Right hindlimb (tissue), 1 donor: Measurements from ENCODE around the gene PCGF3.
A peak's percentile ranks its signal among the peaks of the same experiment; 100 is the strongest.
"Not testable (repeated sequence)": the region's sequence is repeated elsewhere in the genome, so short reads cannot be mapped to it uniquely, and the experiment has no call there.

Experiments used
- DNase-seq: peaks from one replicate; pipeline ENCODE4 v3.0.0-alpha.2; 2018

PCGF3 gene

DNA sequence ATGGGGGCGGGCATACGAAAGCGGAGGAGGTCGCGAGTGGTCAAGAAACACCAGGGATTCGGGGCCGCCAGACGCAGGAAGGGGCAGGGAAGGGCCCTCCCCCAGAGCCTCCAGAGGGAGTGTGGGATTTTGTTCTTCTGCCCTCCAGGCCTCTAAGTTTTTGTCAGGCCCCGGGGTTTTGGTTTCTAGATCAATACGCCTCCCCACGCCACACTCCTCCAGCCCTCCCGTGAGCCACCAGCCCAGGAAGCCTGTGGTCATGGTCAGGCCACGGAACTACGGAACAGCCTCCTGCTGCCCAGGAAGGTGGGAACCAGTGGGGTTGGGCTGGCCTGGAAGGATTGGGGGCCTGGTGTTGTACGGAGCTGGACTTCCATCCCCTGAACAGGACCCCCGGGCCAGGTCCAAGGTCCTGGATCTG, 81.9 kb downstream of the PCGF3 start:
- no peak for DNase-seq

DNA sequence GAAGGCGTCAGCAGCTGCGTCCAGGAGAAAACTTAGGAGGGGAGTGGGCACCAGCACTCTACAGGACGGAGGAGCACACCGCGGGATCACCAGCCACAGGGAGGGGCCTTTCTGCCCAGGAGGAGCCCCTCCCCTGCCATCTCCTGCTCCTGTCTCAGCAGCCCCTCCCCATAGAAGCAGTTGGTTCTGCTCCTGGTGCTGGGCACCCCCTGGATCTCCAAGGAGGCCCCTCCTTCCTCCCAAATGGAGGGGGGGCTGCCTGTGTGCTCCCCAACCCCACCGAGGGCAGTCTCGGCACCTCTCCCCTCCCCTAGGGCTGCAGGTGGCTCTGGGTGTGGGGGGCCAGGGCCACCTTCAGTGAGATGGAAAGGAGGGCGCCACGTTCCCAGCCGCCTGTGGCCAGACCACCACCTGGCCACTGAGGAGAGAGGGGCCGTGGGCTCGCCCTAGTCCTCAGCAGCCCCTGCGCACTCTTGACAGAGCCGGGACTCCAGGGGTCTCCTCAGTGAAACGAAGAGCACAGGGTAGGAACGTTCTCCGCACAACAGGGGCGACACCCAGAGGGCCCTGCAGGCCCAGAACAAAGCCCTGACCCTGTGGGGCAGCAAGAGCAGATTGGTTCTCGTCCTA, 82.5 kb downstream of the PCGF3 start:
- DNase-seq = no peak

DNA sequence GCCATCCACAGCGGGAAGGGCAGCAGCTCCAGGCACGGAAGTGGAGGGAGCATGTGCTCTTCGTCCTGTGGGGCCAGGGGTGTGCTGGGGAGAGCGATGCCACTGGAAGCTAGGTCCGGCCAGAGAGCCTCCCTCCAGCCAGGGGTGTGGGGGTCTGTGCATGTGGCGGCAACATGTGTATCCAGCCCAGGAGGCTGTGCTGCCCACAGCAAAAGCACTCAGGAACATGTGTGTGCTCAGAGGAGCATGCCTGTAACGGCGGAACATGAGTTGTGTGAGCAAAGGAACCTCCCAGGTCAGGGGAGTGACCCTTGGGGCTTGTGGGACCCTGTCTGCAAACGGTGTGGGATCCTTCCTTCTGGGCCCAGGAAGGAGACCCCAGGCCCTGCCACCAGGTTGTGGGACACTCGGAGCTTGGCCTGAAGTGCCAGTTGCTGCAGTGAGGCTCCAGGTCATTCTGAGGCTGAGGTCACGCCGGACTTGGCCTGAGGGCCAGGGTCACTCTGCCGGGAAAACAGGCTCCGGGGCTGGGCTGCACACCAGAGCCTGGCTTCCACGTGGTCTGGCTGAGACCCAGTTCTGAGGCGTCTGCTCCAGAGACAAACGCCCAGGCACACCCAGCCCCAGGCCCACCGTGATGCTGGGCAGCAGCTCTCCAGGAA, 83.1 kb downstream of the PCGF3 start:
- no peak for DNase-seq

DNA sequence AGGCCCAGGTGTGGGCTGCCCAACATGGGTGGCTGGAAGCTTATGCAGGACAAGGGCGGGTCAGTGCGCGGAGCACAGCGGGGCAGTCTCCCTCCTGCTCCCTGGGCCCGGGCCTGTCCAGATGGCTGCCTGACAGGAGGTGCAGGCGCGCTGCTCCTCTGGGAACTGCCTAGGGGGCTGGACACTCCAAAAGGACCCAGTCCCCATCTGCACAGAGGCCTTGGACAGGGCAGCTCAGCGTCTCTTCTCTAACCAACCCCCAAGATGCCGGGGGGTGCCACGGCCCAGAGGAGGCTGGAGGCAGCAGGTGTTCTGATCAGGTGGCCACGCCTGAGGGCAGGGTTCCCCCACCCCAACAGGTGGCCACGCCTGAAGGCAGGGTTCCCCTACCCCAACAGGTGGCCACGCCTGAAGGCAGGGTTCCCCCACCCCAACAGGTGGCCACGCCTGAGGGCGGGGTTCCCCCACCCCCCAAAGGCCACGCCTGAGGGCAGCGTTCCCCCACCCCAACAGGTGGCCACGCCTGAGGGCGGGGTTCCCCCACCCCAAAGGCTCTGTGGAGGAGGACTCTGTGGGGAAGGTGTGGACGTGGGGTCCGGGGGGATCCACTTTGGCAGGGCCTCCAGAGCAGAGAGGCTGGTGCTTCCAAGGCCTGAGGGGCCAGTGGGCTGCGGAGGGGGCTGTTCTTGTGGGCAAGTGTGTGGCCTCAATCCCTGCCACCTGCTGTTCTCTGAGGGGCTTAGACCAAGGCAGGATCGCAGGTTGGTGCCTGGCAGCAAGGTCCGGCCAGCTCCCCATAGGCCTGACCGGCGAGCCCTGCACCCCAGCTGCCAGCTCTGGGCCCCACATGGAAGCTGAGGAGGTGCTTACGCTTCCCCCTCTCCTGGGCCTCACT, 84.2 kb downstream of the PCGF3 start:
- no peak for DNase-seq

DNA sequence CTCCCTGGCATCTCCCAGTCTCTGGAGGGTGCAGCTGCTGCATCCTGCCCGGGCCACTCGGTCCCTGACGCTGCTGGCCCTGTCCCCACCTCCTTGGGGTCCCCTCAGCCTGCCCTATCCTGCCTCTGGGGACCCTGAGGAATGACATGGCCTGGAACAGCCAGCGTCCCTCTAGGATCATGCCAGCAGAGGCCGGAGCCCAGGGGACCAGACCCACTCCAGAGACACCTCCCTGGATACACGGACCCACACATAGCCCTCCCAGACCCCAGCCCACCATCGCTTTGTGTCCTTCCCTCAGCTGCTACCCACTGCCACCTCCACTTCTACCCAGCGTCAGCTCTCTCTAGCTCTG, 84.8 kb downstream of the PCGF3 start:
- no peak for DNase-seq

DNA sequence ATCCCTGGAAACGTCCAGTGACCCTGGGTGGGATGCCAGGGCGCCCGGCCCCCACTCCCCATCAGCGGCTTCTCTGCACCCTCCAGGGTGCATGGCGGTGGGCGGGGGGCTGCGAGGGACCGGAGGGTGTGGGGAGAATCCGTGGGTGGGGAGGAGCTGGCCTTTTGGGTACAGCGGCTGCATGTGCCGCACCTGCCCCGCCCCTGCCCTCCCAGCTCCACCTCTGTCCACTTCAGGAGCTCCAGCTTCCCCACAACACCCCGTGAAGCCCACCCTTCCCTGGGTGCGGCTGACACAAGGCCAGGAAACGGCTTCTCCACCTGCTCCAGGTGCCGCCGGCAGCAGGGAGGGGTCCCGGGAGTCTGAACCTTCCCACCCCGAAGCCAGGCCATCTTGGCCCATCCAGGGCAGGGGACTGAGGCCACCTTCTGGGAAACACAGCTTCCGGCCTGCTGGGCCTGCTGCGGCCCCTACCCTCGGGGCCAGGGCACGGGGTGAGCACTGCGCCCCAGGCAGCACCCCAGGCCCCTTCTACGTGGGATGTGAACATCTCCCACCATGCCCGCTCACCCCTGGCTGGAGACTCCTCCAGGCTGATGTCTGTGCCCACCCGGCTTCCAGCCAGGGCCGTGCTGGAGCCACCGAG, 85.7 kb downstream of the PCGF3 start:
- no peak for DNase-seq

DNA sequence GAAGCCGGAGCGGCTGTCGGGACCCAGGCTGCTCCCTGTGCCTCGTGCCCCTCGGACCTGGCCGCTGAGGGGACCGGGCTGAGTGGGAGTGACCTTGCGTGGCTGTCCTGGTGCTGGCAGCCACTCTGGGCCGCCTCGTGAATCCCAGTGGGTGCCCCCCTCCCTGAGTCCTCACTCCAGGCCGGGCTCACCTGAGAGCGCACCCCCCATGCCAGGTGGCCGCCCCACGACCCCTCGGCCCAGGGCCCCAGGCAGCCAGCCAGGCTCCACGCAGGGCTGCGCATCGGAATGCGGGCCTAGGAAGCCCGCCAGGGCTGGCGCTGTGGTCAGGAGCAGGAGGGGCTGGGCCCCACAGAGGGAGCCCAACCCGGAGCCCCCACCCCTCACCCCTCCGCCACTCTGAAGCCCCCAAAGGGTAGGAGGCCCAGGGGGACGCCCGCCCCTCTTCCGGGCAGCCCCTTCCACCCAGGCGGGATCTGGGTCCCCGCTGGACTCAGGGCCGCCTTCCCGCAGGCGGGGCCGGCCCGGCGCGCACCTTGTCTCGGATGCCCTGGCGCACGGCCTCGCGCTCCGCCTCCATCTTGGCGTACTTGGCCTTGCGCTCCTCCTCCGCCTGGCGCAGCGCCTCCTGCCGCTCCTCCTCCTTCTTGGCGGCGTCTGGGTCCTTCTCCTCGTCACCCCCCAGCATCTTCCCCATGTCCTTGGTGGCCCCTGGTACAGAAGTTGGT, 86.4 kb downstream of the PCGF3 start:
- DNase-seq = peak; percentile 73

DNA sequence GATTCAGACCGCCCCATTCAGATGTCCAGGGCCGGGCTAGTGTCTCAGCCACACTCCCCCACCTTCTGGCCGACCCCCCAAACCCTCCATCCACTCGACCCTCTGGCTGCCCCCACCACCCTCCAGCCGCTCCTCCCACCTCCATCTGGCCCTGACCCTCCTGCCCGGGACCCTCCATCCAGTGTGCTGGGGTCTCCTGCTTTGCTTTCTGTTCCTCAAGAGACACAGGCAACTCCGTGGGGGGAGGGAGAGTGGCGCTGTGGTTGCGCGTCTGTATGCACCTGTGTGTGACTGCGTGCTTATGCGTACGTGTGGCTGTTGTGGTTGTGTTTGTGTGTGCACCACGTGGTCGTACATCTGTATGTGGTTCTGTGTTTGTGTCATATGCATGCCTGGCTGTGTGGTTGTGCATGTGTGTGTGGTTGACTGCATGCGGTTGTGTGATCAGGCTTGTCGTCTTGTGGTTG, 87.0 kb downstream of the PCGF3 start:
- no peak for DNase-seq

DNA sequence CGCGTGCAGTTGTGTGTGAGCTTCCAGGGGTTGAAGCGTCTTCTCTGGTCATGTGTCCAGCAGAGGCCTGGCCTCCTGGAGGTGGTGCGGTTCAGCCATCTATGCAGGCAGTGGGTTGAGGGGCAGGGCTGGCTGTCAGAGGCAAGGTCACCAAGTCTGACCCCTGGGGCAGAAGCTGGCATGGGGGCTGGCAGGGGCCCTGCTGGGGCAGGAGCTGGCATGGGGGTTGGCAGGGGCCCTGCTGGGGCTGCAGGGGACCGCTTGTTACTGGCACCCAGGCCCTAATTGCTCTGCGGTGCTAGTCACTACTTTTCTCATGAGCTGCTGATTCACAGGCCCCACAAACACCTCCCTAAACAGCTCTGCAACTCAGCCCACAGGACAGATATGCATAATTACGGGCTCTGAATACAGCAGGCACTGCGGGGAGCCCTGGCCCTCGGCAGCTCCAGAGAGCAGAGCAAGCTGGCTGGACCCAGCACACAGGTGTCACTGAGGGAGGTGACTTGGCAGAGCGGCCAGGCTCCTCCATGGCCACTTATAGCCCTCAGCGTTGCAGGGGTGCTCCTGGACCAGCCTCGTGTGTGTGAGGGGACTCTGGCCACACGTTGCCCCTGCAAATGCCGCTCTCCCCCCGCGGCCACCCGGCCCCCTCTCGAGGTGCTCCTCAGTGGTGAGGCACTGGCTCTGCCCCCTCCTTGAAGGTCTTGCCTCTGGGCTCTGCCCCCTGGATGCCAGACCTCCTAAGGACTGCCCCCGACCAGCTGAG, 87.6 kb downstream of the PCGF3 start:
- DNase-seq = no peak

DNA sequence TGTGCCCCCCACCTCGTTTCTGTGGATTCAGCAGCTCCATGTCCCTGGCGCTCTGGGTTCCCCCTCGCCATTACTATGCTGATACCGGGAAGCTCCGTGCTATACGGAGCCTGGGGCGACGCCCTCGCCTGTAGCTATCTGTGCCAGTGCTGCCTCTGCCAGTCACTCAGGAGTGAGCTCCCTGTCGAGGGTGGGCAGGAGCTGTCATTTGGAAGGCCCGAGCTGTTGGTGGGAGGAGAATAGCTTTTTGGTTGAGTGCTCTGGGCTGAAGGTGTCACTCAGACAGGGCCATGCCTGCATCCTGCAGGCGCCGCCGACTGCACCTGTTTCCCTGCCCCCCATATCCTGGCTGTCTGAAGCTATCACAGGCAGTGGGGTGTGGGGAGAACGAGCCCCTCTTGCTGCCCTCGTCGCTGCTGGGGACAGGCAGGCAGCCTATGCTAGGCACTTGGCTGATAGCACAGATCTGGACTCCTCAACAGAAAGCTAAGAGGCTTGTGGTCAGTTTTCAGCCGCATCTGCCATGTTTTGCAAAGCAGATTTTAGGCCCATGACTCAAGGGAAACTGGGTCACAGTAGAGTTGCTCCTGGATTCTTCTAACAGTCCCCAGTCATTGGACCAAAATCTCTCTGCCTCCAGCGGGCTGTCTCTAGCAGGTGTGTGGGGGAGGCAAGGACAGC, 88.4 kb downstream of the PCGF3 start:
- DNase-seq = no peak

DNA sequence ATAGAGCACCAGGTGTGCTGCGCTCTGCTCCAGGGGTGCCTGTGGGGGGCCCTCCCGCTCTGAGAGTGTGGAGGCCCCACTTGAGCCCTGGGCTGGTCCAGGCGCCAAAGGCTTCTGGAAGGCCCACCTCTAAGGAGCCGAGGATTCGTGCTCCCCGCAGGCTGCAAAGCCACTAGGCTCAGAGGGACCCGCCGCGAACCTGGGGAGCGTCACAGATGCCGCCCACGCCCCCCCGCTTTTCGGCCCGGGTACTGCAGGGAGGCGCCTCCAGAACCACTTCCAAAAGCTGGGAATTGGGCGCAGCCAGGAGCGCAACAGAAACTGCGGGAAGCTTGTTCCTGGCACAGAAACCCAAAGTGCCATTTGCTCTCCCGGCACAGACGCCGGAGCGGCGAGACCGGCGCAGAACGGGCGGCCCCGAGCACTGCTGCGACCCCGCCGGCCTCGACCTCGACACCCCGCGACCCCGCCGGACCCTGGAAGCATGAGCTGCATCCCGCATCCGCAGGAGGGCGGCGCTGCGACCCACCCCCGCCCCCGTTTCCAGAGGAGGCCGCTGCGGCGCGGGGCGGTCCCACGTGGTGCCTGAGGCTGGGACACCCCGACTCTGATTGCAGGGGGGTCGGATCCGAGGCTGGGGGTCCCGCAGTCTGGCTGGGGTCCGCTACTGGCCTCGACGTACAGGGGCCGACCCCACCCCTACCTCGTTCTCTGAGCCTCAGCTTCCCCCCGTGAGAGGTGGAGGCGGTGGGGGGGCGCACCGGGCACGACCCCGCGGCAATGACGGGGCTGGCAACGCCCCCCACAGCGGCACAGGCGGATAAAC, 89.5 kb downstream of the PCGF3 start:
- no peak for DNase-seq

DNA sequence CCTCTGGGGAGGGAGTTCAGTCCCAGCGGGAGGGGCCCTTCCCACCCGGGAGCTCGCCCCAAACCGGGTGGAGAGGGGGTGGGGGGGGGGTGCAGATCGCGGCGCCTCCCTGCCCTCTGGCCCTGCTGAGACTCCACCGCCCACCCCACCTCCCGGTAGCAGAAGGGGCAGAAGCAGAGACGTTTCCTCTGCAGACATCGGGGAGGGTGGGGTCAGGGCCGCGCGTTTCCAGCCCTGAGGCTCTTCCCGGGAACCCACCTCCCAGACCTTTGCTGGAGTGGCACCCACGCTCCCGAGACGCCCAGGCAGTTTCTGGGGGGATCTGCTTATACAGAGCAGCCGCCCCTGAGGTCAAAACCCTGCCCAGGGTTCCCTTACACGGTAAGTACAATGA, 90.1 kb downstream of the PCGF3 start:
- no peak for DNase-seq

DNA sequence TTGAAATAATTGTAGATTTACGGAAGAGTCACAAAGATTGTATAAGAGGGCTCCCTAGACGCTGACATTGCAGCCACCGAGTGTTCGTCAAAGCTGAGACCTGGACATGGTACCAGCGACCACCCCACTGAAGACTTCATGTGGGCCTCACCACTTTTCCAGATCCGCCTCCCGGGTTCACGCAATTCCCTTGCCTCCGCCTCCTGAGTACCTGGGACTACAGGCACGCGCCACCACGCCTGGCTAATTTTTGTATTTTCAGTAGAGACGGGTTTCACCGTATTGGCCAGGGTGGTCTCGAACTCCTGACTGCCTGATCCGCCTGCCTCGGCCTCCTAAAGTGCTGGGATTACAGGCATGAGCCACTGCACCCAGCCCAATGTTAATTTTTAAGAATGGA, 90.6 kb downstream of the PCGF3 start:
- no peak for DNase-seq

DNA sequence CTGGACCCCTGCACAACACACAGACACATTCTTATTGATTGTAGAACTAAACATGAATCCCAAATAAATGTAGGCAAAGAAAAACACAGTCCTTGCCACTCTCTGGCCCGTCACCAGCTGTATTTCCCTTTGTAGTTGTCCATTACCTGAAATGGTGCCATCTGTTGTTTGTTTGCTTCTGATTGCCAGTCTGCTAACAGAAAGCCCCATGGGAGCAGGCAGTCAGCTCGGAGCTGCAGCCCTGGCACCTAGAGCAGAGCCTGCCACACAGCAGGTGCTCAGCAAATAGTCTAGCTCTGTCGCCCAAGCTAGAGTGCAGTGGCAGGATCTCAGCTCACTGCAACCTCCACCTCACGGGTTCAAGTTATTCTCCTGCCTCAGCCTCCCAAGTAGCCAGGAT, 91.4 kb downstream of the PCGF3 start:
- no peak for DNase-seq

DNA sequence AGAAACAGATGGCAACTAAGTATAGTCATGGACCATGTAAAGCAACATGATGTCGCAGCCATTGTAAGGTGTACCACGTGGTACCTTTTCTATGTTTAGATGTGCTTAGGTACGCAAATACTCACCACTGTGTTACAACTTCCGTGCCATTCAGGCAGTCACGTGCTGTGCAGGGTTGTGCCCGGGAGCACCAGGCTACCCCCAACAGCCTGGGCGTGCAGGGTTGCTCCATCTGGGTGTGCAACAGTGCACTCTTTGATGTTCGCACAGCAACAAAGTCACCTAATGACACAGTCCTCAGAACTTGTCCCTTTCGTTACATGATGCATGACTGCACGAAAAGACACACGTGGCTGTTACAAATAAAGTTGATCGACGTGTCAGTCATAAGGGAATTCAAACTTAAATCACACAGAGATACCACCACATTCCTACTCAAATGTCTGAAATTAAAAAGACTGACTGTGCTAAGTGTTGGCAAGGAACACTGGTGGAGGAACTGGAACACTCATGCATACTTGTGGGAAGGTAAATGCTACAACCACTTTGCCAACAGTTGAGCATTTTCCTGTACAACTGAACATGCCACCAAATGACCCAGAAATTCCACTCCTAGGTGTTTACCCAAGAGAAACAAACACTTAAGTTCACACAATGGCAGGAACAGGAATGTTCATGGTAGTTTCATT, 95.9 kb downstream of the PCGF3 start:
- DNase-seq = no peak

DNA sequence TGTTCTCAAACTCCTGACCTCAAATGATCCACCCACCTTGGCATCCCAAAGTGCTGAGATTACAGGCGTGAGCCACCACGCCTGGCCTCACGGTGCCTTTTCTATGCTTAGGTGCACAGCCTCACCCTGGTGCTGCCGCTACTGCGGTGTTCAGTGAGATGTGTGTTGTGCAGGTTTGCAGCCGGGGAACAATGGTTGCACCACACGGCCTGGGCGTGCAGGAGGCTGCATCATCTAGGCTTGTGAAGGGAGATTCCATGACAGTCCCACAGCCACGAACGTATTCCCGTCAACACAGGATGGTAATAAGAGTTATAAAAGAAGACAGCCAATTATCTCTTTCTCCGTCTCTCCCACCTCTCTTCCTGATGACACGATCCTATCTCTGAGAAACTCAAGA, 98.3 kb downstream of the PCGF3 start:
- no peak for DNase-seq

DNA sequence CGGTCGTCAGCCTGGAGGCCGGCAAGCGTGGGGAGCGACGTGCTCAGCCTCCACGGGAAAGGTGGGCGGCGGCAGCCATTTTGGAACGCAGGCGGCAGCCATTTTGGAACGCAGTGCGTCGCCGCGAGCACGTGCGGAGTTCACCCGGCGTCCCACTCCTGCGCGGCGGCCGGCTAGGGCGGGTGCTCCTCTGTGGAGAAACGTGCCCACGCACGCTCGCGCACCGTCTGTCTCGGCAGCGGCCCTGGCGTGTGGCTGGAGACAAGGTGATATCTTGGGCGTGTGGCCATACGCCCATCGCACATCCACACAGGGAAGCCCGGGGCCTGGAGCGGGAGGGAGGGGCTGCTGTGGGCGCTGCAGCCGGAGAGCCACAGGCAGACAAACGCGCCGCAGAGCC, 99.2 kb downstream of the PCGF3 start:
- DNase-seq = no peak

DNA sequence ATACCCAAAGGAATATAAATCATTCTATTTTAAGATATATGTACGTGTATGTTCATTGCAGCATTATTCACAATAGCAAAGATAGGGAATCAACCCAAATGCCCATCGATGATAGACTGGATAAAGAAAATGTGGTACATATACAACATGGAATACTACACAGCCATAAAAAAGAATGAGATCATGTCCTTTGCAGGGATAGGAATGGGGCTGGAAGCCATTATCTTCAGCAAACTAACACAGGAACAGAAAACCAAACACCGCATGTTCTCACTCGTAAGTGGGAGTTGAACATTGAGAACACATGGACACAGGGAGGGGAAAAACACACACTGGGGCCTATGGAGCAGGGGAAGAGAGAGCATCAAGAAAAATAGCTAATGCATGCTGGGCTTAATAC, 101.3 kb downstream of the PCGF3 start:
- DNase-seq = not testable (repeated sequence)

DNA sequence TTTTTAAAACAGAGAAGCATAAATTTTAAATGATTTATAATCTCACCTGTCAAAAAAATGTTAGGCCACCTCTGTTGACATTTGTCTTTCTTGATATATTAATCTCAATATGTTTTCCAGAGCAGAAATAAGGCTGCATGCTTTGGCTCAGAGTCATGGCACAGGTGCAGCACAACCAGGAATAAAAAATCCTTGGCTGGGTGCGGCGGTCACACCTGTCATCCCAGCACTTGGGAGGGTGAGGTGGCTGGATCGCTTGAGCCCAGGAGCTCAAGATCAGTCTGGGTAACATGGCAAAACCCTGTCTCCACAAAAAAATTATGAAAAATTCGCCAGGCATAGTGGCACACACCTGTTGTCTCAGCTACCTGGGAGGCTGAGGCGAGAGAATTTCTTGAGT, 102.2 kb downstream of the PCGF3 start:
- DNase-seq = no peak
